ENCODE measurements around the gene PDE3A. TPM values are rescaled to one million over a fixed set of nuclear protein-coding genes. Genes with fewer than 3 reads are reported as not detected.

PDE3A gene
- total RNA-seq, 1 experiment from 2014 or later = 0.12 TPM

GRCh38 chr12:20460956-20461355, 92.6 kb downstream of the PDE3A start:
- Histone ChIP-seq H3K9ac (ENCODE audit: low read length) (no peak overlapping the region), H3K4me3 (replicated peaks in 1 of 2; ENCODE audit: low read depth in 1 of 2, low read length in 2 of 2) (no peak overlapping the region), H3K79me2 (ENCODE audit: insufficient read depth, low read length) (no peaks in the 10 kb centered on the region), H3K4me1 (ENCODE audit: control insufficient read depth in 1 of 2, insufficient read depth in 2 of 2, low read length in 2 of 2) (no peaks in the 10 kb centered on the region), H3K27ac (ENCODE audit: low read depth, low read length) (no peak overlapping the region), H4K20me1 (ENCODE audit: insufficient read depth) (no peaks in the 10 kb centered on the region), H3K36me3 (ENCODE audit: control insufficient read depth in 1 of 2, insufficient read depth in 2 of 2, low read length in 2 of 2) (no peaks in the 10 kb centered on the region), H3K27me3 (ENCODE audit: insufficient read depth, low read length) (no peaks in the 10 kb centered on the region), H3K9me2 (ENCODE audit: insufficient read depth) (no peaks in the 10 kb centered on the region), H2AFZ (ENCODE audit: low read depth, low read length, poor library complexity, severe bottlenecking) (no peak overlapping the region), H3K4me2 (ENCODE audit: low read length) (no peak overlapping the region), H3K9me3 (ENCODE audit: control insufficient read depth in 1 of 2, insufficient read depth in 1 of 2, low read depth in 1 of 2, low read length in 2 of 2) (no peaks in the 10 kb centered on the region)
- RAD21 ChIA-PET (ENCODE audit: low non-redundant PET in 1 of 2, low total read pairs in 2 of 2, uncharacterized antibody in 2 of 2, unreplicated experiment in 2 of 2) = no interaction called here
- ATAC-seq (no peak), DNase-seq (ENCODE audit: low read depth, low spot score) (no peak)
- POLR2A ChIA-PET = no interaction called here
- CTCF ChIA-PET = interaction anchor here (2.8 kb wide), 1 partner anchor 11 kb away, joined by 6 read pairs; no protein-coding TSS in a partner anchor
- TF ChIP-seq MAX (IDR thresholded peaks at IDR 0.05) (no peak), EZH2 (IDR thresholded peaks at IDR 0.05) (no peak), RAD21 (IDR thresholded peaks at IDR 0.05; ENCODE audit: low read depth) (no peak), POLR2AphosphoS5 (IDR thresholded peaks at IDR 0.05; ENCODE audit: low read depth, low read length) (no peak), SP1 (IDR thresholded peaks at IDR 0.05; ENCODE audit: low read depth) (no peak), EGR1 (IDR thresholded peaks at IDR 0.05; ENCODE audit: low read depth) (no peak), ATF3 (IDR thresholded peaks at IDR 0.05) (no peak), REST (IDR thresholded peaks at IDR 0.05; ENCODE audit: low read depth) (no peak)
- no TSS peak for BruUV-seq (replicated peaks)
- intact Hi-C loops (cut with micrococcal nuclease) = loop anchor here (5.0 kb wide), 1 partner anchor 141 kb away; no protein-coding TSS in a partner anchor

Measured in HCT116 (cell line).